Smooth muscle cell (in vitro differentiated cells): Measurements from ENCODE around the gene SLAIN2. TPM values are rescaled to one million over a fixed set of nuclear protein-coding genes. Genes with fewer than 3 reads are reported as not detected.
"Not testable (repeated sequence)": the region's sequence is repeated elsewhere in the genome, so short reads cannot be mapped to it uniquely, and the experiment has no call there.

Experiments used
- DNase-seq: peaks from one replicate; lab custom pipeline; 2025; ENCODE audit not compliant: unreplicated experiment; lab: John Stamatoyannopoulos, UW
- H2AFZ ChIP-seq: fragments of 200-600 bp; sonication (generic); 2 replicates; pipeline ENCODE4 v1.6.0; 2016; ENCODE audit warnings: antibody characterized with exemption, low read depth, mild to moderate bottlenecking
- H3F3A ChIP-seq: fragments of 200-600 bp; sonication (generic); 2 replicates; pipeline ENCODE4 v1.6.0; 2017; ENCODE audit warnings: antibody characterized with exemption, low read depth
- H3K27ac ChIP-seq: fragments of 200-600 bp; sonication (generic); 2 replicates; pipeline ENCODE4 v1.5.1; 2016; ENCODE audit warnings: low read depth, mild to moderate bottlenecking
- H3K27me3 ChIP-seq: fragments of 200-600 bp; sonication (generic); 2 replicates; pipeline ENCODE4 v1.6.1; 2016; ENCODE audit warnings: low read depth, mild to moderate bottlenecking
- H3K36me3 ChIP-seq: fragments of 200-600 bp; sonication (generic); 2 replicates; pipeline ENCODE4 v1.5.1; 2016; ENCODE audit warnings: low read depth
- H3K4me1 ChIP-seq: fragments of 200-600 bp; sonication (generic); 2 replicates; pipeline ENCODE4 v1.5.1; 2016; ENCODE audit warnings: low read depth
- H3K4me2 ChIP-seq: fragments of 200-600 bp; sonication (generic); 2 replicates; pipeline ENCODE4 v1.6.0; 2016; ENCODE audit warnings: mild to moderate bottlenecking
- H3K4me3 ChIP-seq: fragments of 200-600 bp; sonication (generic); 2 replicates; pipeline ENCODE4 v1.5.1; 2016; ENCODE audit warnings: mild to moderate bottlenecking
- H3K79me2 ChIP-seq: fragments of 200-600 bp; sonication (generic); 2 replicates; pipeline ENCODE4 v1.6.0; 2016; ENCODE audit warnings: low read depth, mild to moderate bottlenecking
- H3K9ac ChIP-seq: fragments of 200-600 bp; sonication (generic); 2 replicates; pipeline ENCODE4 v1.6.0; 2016; ENCODE audit warnings: low read depth
- H3K9me3 ChIP-seq: fragments of 200-600 bp; sonication (generic); replicated peaks from 2 replicates; pipeline ENCODE4 v1.5.1; 2016; ENCODE audit warnings: low read depth
- H4K20me1 ChIP-seq: fragments of 200-600 bp; sonication (generic); 2 replicates; pipeline ENCODE4 v1.6.0; 2016; ENCODE audit warnings: low read depth
- CTCF ChIP-seq: fragments of 200-600 bp; sonication (generic); IDR thresholded peaks from 2 replicates; pipeline ENCODE4 v1.5.1; 2017; ENCODE audit warnings: borderline replicate concordance, mild to moderate bottlenecking, antibody characterized with exemption; ENCODE audit not compliant: insufficient read depth, poor library complexity, severe bottlenecking
- WGBS: methylation state at CpG from one replicate; pipeline ENCODE4 v1.1.7; 2016; ENCODE audit warnings: low lambda C conversion rate; 5-methylcytosine and 5-hydroxymethylcytosine counted together
- polyA plus RNA-seq: library from polyadenylated mRNA; unstranded; fragments of >200 nt; fragmentation: Nextera tagmentation; extraction: Ambion mirVana; gene quantifications from 2 replicates; pipeline ENCODE4 v1.2.1, GENCODE V29; 2016
- total RNA-seq: library from RNA; depleted of rRNA; stranded (reverse); fragments of >200 nt; gene quantifications from 2 replicates; pipeline ENCODE4 v1.2.3, GENCODE V29; 2014

The SLAIN2 gene
- total and polyA plus RNA-seq, 2 experiments from 2014 or later, result 46.4 to 143 TPM

GRCh38 chr4:48307528-48307927 is 33.8 kb upstream of the SLAIN2 start:
- Histone ChIP-seq H3K36me3 (no peaks in the 10 kb centered on the region), H3K4me1 (no peaks in the 10 kb centered on the region), H3K9ac (no peak overlapping the region), H3F3A (no peaks in the 10 kb centered on the region), H3K9me3 (no peaks in the 10 kb centered on the region), H3K27me3 (no peaks in the 10 kb centered on the region), H3K79me2 (no peaks in the 10 kb centered on the region), H4K20me1 (no peaks in the 10 kb centered on the region), H2AFZ (no peak overlapping the region), H3K4me3 (no peak overlapping the region), H3K4me2 (no peak overlapping the region), H3K27ac (no peak overlapping the region)
- no peak for DNase-seq
- TF ChIP-seq CTCF, result no peak
- WGBS, result 89% methylated on average over 5 of the region's 5 CpGs

- Histone ChIP-seq H3K4me3 (no peak overlapping the region), H3F3A (no peaks in the 10 kb centered on the region), H3K4me1 (no peaks in the 10 kb centered on the region), H3K4me2 (no peak overlapping the region), H2AFZ (no peak overlapping the region), H3K36me3 (no peaks in the 10 kb centered on the region), H3K27ac (no peak overlapping the region), H3K9me3 (no peaks in the 10 kb centered on the region), H3K79me2 (no peaks in the 10 kb centered on the region), H4K20me1 (no peaks in the 10 kb centered on the region), H3K27me3 (no peaks in the 10 kb centered on the region), H3K9ac (no peak overlapping the region)
- 97% methylated on average over 2 of the region's 2 CpGs for WGBS
- no peak for DNase-seq
- no peak for TF ChIP-seq CTCF
Measured at GRCh38 chr4:48308901-48309300, 32.4 kb upstream of the SLAIN2 start.

- H3K27ac ChIP-seq, result no peak overlapping the region
- H3F3A ChIP-seq, result no peaks in the 10 kb centered on the region
- TF ChIP-seq CTCF, result no peak
- no peak overlapping the region for H2AFZ ChIP-seq
- H4K20me1 ChIP-seq, result no peaks in the 10 kb centered on the region
- no peak for DNase-seq
- H3K79me2 ChIP-seq, result no peaks in the 10 kb centered on the region
- H3K4me1 ChIP-seq, result no peaks in the 10 kb centered on the region
- H3K4me2 ChIP-seq, result no peak overlapping the region
- H3K9me3 ChIP-seq, result no peaks in the 10 kb centered on the region
- no peak overlapping the region for H3K4me3 ChIP-seq
- no peak overlapping the region for H3K9ac ChIP-seq
- H3K27me3 ChIP-seq, result no peaks in the 10 kb centered on the region
- H3K36me3 ChIP-seq, result no peaks in the 10 kb centered on the region
- 71% methylated on average over 3 of the region's 3 CpGs for WGBS
Measured at GRCh38 chr4:48311896-48312295, 29.4 kb upstream of the SLAIN2 start.

- H3K4me2 ChIP-seq, H3K27me3 ChIP-seq, H3K36me3 ChIP-seq, H3F3A ChIP-seq, H3K79me2 ChIP-seq, H3K9me3 ChIP-seq, H3K4me1 ChIP-seq, H3K27ac ChIP-seq, H3K9ac ChIP-seq, DNase-seq, H3K4me3 ChIP-seq, H4K20me1 ChIP-seq, H2AFZ ChIP-seq: not testable (repeated sequence)
Measured at GRCh38 chr4:48314746-48315145, 26.6 kb upstream of the SLAIN2 start.
